ENCODE data around the gene CCR3.

CCR3 gene

GRCh38 chr3:46299608-46300460 lies 57.6 kb downstream of the CCR3 start:
- DNase-seq, result no peak

DNA sequence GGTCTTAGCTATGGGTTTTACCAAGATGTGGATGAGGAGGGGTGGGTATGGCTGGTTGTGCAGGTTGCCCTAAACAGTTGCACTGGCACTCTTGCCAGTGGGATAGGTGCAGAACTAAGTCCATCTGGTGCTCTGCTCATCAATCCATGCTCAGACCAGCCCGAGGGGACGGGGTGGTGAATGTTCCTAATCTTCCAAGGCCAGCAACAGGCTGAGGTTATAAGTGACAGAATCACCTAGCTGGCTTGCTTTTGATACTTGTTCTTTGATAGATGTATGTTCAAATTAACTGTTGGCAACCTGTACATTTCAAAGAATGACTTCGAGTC lies 58.2 kb downstream of the CCR3 start:
- DNase-seq, result no peak

- DNase-seq, result no peak
These were observed 59.0 kb downstream of the CCR3 start for GRCh38 chr3:46301122-46301835.

- no peak for DNase-seq
These were observed 61.0 kb downstream of the CCR3 start for GRCh38 chr3:46303240-46303639.

DNA sequence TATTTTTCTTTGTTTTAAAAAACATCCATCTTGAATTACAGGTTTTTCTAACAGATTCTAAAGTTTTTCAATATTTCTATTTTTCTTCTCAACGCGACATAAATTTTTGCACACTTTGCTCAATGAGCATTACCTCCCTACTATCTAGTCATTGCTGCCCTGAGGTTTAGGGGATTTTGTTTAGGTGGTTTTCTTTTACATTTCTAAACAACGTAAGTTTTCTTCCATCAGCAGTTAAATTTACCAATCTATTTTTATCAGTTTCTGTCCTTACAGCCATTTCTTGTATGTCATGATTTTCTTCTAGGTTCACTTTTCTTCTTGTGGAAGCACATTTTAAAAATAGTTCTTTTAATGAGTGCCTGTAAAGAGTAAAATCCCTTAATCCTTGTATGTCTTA lies 62.5 kb downstream of the CCR3 start:
- no peak for DNase-seq

DNA sequence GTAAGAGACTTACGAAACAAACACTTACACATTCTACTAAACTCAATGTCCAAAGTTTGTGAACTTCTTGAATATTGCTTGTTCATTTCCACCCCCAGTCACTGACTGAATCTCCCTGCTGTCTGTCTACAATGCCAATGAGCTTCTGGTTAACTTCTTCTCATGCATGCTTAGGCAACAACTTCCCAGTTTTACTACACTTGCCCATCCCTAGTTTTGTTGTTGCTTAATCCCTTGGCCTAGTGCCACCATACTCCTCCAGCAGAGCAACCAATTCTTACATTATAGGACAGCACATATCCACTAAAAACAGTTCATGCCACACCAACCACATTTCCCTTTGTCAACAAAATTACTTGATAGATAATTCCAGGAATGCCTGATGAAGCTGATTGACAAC lies 70.7 kb downstream of the CCR3 start:
- no peak for DNase-seq

DNA sequence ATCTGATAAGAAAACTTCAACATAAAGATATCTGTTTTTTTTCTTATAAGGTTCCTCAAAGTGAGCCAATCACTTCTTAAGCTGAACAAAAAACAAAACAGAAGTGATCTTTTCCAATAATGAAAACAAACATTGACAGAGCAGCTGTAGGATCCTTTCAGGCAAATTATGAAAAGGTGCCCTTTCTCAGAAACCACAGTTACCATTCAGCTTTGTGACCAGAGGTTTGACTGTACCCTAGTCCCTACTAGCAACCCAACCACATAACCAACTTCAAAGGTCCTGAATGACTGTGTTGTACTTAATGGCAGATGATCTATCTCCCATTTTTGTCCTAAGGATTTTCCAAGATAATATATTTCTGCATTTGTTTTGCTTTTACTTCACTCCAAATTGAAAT lies 72.3 kb downstream of the CCR3 start:
- no peak for DNase-seq

GRCh38 chr3:46316206-46316605 lies 73.9 kb downstream of the CCR3 start:
- DNase-seq, result no peak

Data from 8988T (cell line).